ENCODE data around the gene MYH10.

MYH10 gene

DNA sequence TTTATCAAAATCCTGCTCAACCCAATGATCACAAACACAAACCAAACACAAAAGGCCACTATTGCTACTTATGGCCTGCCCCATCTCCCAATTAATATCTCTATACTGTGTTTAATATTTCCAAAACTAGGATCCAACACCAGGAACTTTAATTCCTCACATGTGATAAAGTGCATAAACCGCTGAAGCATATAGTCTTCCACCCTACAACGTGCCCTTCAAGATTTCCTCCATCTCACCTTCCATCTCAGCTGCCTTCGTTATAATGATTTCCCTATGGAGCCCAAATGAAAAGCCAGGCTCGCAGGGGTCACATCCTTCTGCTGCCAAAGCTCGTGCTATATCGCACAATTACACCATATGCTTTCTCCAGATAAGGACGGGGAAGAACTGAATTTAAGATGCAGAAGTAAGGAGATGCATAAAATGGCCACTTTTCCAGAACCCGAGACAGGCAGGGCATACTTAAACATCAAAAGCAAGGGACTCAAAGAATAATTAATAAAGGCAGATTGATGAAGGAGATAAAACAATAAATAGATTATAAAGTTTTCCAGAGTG, 1.8 kb downstream of the MYH10 start:
- no peaks in the 10 kb centered on the region for H3K9me3 ChIP-seq
- no peaks in the 10 kb centered on the region for H3K36me3 ChIP-seq
- no peak for DNase-seq
- peak overlapping the region; percentile 91 to 97 for H3K4me3 ChIP-seq
- TF ChIP-seq, protein P1, sequence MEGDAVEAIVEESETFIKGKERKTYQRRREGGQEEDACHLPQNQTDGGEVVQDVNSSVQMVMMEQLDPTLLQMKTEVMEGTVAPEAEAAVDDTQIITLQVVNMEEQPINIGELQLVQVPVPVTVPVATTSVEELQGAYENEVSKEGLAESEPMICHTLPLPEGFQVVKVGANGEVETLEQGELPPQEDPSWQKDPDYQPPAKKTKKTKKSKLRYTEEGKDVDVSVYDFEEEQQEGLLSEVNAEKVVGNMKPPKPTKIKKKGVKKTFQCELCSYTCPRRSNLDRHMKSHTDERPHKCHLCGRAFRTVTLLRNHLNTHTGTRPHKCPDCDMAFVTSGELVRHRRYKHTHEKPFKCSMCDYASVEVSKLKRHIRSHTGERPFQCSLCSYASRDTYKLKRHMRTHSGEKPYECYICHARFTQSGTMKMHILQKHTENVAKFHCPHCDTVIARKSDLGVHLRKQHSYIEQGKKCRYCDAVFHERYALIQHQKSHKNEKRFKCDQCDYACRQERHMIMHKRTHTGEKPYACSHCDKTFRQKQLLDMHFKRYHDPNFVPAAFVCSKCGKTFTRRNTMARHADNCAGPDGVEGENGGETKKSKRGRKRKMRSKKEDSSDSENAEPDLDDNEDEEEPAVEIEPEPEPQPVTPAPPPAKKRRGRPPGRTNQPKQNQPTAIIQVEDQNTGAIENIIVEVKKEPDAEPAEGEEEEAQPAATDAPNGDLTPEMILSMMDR (IDR thresholded peaks at IDR 0.05), result no peak
- no peaks in the 10 kb centered on the region for H3K27me3 ChIP-seq
- peaks cover 0 to 53% (median 18%) of the 10 kb centered on the region in 4 donors for H3K4me1 ChIP-seq
- peak overlapping the region; percentile 97 to 98 for H3K27ac ChIP-seq
- intact Hi-C loops (cut with DNase I; ENCODE audit: low total_unique reads), result loop anchor here (5.0 to 10.0 kb wide), 2 partner anchors 54 to 114 kb away; partner anchors contain the start of gene CCDC42

DNA sequence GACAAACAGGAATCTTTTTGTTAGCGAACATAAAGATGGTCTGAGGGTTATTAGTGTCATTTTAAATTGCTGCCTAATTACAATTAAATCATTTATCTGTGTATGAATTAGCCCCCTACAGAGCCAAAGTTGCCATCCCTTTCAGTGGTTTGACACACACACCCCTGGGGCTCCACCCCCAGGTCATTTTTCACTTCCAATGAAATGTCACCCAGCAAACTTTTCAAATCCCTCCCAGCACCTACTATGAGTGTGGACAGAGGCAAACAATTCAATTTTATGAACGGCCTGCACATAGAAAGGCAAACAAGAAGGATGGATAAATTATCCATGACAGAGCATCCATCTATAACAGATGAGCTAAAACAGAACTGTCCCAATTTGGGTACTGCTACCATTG, 2.4 kb downstream of the MYH10 start:
- no peaks in the 10 kb centered on the region for H3K9me3 ChIP-seq
- peak overlapping the region; percentile 91 to 97 for H3K4me3 ChIP-seq
- H3K27ac ChIP-seq, result peak overlapping the region; percentile 97 to 98
- peaks cover 0 to 59% (median 21%) of the 10 kb centered on the region in 4 donors for H3K4me1 ChIP-seq
- intact Hi-C loops (cut with DNase I; ENCODE audit: low total_unique reads), result loop anchor here (5.0 to 10.0 kb wide), 2 partner anchors 53 to 114 kb away; partner anchors contain the start of gene CCDC42
- TF ChIP-seq, protein P1 (IDR thresholded peaks at IDR 0.05), result peak in 1 of 2 experiments; percentile 6
- no peaks in the 10 kb centered on the region for H3K36me3 ChIP-seq
- DNase-seq, result no peak
- H3K27me3 ChIP-seq, result no peaks in the 10 kb centered on the region

DNA sequence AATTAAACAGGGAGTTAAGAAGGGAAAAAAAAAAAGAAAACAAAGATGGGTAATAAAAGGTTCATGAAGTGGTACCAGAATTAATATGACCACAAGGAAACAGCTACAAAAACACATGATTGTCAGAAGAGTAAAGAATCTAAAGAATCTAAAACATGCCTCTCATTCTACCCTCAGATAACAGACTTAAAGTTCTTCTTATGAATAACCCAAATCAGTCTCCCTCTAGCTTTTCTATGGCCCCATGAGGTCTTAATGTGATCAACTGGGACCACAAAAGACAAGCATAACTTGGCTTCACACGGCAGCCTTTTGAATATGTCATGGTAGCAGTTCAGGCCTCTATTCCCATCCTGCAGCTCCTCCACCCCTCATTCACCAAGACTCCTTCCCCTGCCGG, 6.9 kb downstream of the MYH10 start:
- Histone ChIP-seq H3K9me3 (no peaks in the 10 kb centered on the region), H3K4me1 (peaks cover 0 to 95% (median 40%) of the 10 kb centered on the region in 4 donors), H3K4me3 (peak overlapping the region in 1 of 2 donors; percentile 6), H3K27me3 (no peaks in the 10 kb centered on the region), H3K27ac (peak overlapping the region; percentile 97 to 98), H3K36me3 (peaks cover 0 to 8% (median 0%) of the 10 kb centered on the region in 3 donors)
- intact Hi-C loops (cut with DNase I; ENCODE audit: low total_unique reads), result loop anchor here (10.0 kb wide), 1 partner anchor 49 kb away; no protein-coding TSS in a partner anchor
- no peak for DNase-seq
- TF ChIP-seq, protein P1 (IDR thresholded peaks at IDR 0.05), result no peak

DNA sequence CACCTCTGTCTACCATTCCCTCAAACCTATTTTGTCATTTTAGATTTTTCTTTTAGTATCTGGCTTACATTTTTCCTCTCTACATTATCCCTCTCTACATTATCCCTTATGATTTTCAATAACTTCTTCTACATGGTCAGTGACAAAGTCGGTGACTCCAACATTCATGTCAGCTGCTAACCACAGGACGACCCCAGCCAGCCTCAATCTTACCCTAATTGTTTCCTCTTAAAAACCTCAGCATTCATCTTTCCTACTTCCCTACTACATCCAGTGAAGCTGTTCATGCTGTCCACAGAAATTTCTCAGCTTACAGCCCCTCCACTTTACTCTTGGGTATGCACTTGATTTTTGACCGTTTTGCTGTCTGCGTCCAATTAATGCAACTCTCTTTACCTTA, 8.3 kb downstream of the MYH10 start:
- DNase-seq, result no peak
- H3K9me3 ChIP-seq, result no peaks in the 10 kb centered on the region
- TF ChIP-seq, protein P1 (IDR thresholded peaks at IDR 0.05), result no peak
- peak overlapping the region; percentile 97 to 98 for H3K27ac ChIP-seq
- H3K36me3 ChIP-seq, result peaks cover 0 to 8% (median 0%) of the 10 kb centered on the region in 3 donors
- intact Hi-C loops (cut with DNase I; ENCODE audit: low total_unique reads), result loop anchor here (10.0 kb wide), 1 partner anchor 47 kb away; no protein-coding TSS in a partner anchor
- H3K4me3 ChIP-seq, result peak overlapping the region; percentile 28 to 34
- no peaks in the 10 kb centered on the region for H3K27me3 ChIP-seq
- peaks cover 0 to 93% (median 33%) of the 10 kb centered on the region in 4 donors for H3K4me1 ChIP-seq

DNA sequence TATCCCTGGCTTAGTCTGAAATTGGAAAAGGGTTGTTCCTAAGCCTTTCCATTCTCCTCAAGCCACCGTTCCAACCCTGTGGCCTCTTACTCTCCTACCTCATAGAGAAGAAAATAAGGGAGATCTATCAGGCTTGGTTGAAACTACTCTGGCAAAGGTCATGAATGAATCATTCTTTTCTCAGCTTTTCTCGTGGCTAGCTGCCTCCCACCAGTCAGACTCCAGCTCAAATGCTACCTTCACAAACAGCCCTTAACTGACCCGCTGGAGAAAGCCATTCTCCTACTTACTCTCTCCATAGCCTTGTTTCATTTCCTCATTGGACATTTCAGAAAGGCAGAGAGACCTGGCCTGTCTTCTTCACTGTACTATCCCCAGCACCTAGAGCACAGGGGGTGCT, 8.9 kb downstream of the MYH10 start:
- H3K27ac ChIP-seq, result peak overlapping the region; percentile 97 to 98
- peaks cover 0 to 8% (median 0%) of the 10 kb centered on the region in 3 donors for H3K36me3 ChIP-seq
- no peak for DNase-seq
- intact Hi-C loops (cut with DNase I; ENCODE audit: low total_unique reads), result loop anchor here (10.0 kb wide), 1 partner anchor 47 kb away; no protein-coding TSS in a partner anchor
- H3K4me1 ChIP-seq, result peaks cover 0 to 88% (median 35%) of the 10 kb centered on the region in 4 donors
- H3K4me3 ChIP-seq, result peak overlapping the region; percentile 28 to 34
- TF ChIP-seq, protein P1 (IDR thresholded peaks at IDR 0.05), result no peak
- H3K27me3 ChIP-seq, result no peaks in the 10 kb centered on the region
- no peaks in the 10 kb centered on the region for H3K9me3 ChIP-seq

Measured in tibial artery (tissue), 4 donors.